Astrocyte of the cerebellum (primary cell): ENCODE measurements around the gene SHISA8.
"Not testable (repeated sequence)": the region's sequence is repeated elsewhere in the genome, so short reads cannot be mapped to it uniquely, and the experiment has no call there.

Experiments used
- DNase-seq: peaks from one replicate; pipeline ENCODE4 v3.0.0-alpha.2; 2011; ENCODE audit warnings: low read depth
- H3K4me3 ChIP-seq: 2 replicates; pipeline ENCODE4 v1.5.1; 2011; ENCODE audit warnings: mild to moderate bottlenecking, low read depth, low read length, moderate library complexity
- CTCF ChIP-seq: IDR thresholded peaks from 2 replicates; pipeline ENCODE4 v1.5.1; 2012; ENCODE audit warnings: low read length, low read depth, moderate library complexity, mild to moderate bottlenecking; ENCODE audit errors: missing control alignments
- in situ Hi-C: cut with HindIII; loops from 2 replicates; pipeline ENCODE4 v1.10.0; 2017; ENCODE audit warnings: low sequenced_read_pairs

Gene SHISA8

GRCh38 chr22:41874090-41874489, 40.8 kb downstream of the SHISA8 start:
- DNase-seq, result no peak
- in situ Hi-C loops, result no loop called here
- TF ChIP-seq CTCF, result no peak
- H3K4me3 ChIP-seq, result no peak overlapping the region

GRCh38 chr22:41873391-41873790, 41.5 kb downstream of the SHISA8 start:
- DNase-seq, result no peak
- TF ChIP-seq CTCF, result no peak
- H3K4me3 ChIP-seq, result no peak overlapping the region
- in situ Hi-C loops, result no loop called here

- H3K4me3 ChIP-seq, result no peak overlapping the region
- DNase-seq, result no peak
- in situ Hi-C loops, result no loop called here
- TF ChIP-seq CTCF, result no peak
Measured at GRCh38 chr22:41870786-41871185, 44.1 kb downstream of the SHISA8 start.

GRCh38 chr22:41870081-41870480, 44.8 kb downstream of the SHISA8 start:
- DNase-seq, H3K4me3 ChIP-seq, in situ Hi-C loops: not testable (repeated sequence)

GRCh38 chr22:41868556-41868955, 46.3 kb downstream of the SHISA8 start:
- no peak overlapping the region for H3K4me3 ChIP-seq
- no peak for DNase-seq
- in situ Hi-C loops, result no loop called here
- TF ChIP-seq CTCF, result no peak

GRCh38 chr22:41863472-41863871, 51.4 kb downstream of the SHISA8 start:
- no peak for DNase-seq
- in situ Hi-C loops, result no loop called here
- TF ChIP-seq CTCF, result no peak
- no peak overlapping the region for H3K4me3 ChIP-seq

GRCh38 chr22:41862530-41863266, 52.2 kb downstream of the SHISA8 start:
- in situ Hi-C loops, result no loop called here
- DNase-seq, result no peak
- TF ChIP-seq CTCF, result no peak
- H3K4me3 ChIP-seq, result no peak overlapping the region
